Natural killer cell (primary cell): ENCODE results near the gene ARHGAP32. TPM values are rescaled to one million over a fixed set of nuclear protein-coding genes. Genes with fewer than 3 reads are reported as not detected.

Experiments
- ATAC-seq, 3 donors: fragments of 150-1000 bp in 2 of 3; fragments of 200-7000 bp in 1 of 3; cut with Tn5 transposase; 1 replicate in 1 of 3; 2 replicates in 2 of 3; pipeline ENCODE4 v1.10.0; 2021; ENCODE audit warnings: mild to moderate bottlenecking in 2 of 3, moderate library complexity in 2 of 3
- DNase-seq, 2 donors: peaks; one replicate each; pipeline versions ENCODE4 v3.0.0 to v3.0.0-alpha.2; 2013 to 2021; ENCODE audit warnings: mixed read lengths in 1 of 2
- H3K27ac ChIP-seq: one replicate; pipeline ENCODE4 v1.5.1; 2013; ENCODE audit warnings: mild to moderate bottlenecking, low read length
- H3K27me3 ChIP-seq: one replicate; pipeline ENCODE4 v1.6.1; 2013; ENCODE audit warnings: low read length; ENCODE audit not compliant: control insufficient read depth, insufficient read depth
- H3K36me3 ChIP-seq: one replicate; pipeline ENCODE4 v1.6.1; 2013; ENCODE audit warnings: low read length; ENCODE audit not compliant: control insufficient read depth, insufficient read depth
- H3K4me1 ChIP-seq: one replicate; pipeline ENCODE4 v1.6.1; 2013; ENCODE audit warnings: low read length; ENCODE audit not compliant: control insufficient read depth, insufficient read depth
- H3K4me3 ChIP-seq: one replicate; pipeline ENCODE4 v1.5.1; 2013; ENCODE audit warnings: low read length
- H3K9me3 ChIP-seq: one replicate; pipeline ENCODE4 v1.6.1; 2013; ENCODE audit warnings: low read length; ENCODE audit not compliant: control insufficient read depth, insufficient read depth
- H3K27ac Mint-ChIP-seq, 2 donors: one replicate each; pipeline ENCODE4 v1.8.0; 2022; ENCODE audit warnings: mild to moderate bottlenecking in 2 of 2, mixed read lengths in 2 of 2, moderate library complexity in 1 of 2
- H3K27me3 Mint-ChIP-seq, 2 donors: one replicate each; pipeline ENCODE4 v1.8.0; 2022; ENCODE audit warnings: low read depth in 2 of 2, mixed read lengths in 2 of 2
- H3K36me3 Mint-ChIP-seq: one replicate; pipeline ENCODE4 v1.8.0; 2022; ENCODE audit warnings: mixed read lengths
- H3K4me1 Mint-ChIP-seq, 2 donors: one replicate each; pipeline ENCODE4 v1.8.0; 2022; ENCODE audit warnings: mixed read lengths in 2 of 2
- H3K4me3 Mint-ChIP-seq: one replicate; pipeline ENCODE4 v1.8.0; 2022; ENCODE audit warnings: mild to moderate bottlenecking, moderate library complexity, mixed read lengths
- H3K9me3 Mint-ChIP-seq, 2 donors: one replicate each; pipeline ENCODE4 v1.8.0; 2022; ENCODE audit warnings: mixed read lengths in 2 of 2
- WGBS: methylation state at CpG from one replicate; pipeline ENCODE4 v1.1.7; 2013; ENCODE audit warnings: missing lambda C conversion rate; ENCODE audit not compliant: insufficient coverage; 5-methylcytosine and 5-hydroxymethylcytosine counted together
- intact Hi-C: fragments of 100-400 bp; cut with micrococcal nuclease; formaldehyde crosslinking; loops from one replicate; pipeline ENCODE4 v1.14.2; 2022
- total RNA-seq, 4 donors: library from RNA; stranded (reverse); fragments of 120-200 nt in 1 of 4; gene quantifications; one replicate each; pipeline versions ENCODE4 v1.2.3 to v1.2.4, GENCODE V29; 2013 to 2022
- TF ChIP-seq, protein P1 (sequence below): fragments of 200-600 bp; IDR thresholded peaks from one replicate; pipeline ENCODE4 v1.8.0; 2022; ENCODE audit warnings: antibody characterized with exemption

Gene ARHGAP32
- total RNA-seq, 3 donors from 2014 or later (not counting 1 experiment from before 2014, with no cell fraction given): 2.5 to 4.6 (median 2.7) TPM

DNA sequence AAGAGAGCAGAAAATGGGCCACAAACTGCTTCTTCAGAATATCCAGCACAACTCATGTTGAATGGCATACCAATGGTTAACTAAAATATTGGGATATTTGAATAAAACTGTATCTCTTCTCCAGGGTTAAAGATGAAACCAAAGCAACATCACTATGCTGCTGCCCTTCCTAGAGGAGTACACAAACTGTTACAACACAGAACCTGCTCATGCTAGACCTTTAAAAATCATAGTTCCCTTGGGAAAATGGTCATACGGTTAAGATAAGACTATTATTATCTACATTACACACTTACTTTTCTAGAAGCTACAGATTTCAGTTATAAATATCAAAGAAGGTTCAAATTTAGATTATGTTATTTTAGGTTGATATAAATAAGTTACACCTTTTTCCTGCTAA lies 170.8 kb downstream of the ARHGAP32 start:
- H3K9me3 ChIP-seq: no peaks in the 10 kb centered on the region
- no peak overlapping the region for H3K27ac ChIP-seq
- no peaks in the 10 kb centered on the region for H3K9me3 Mint-ChIP-seq
- peaks cover 0 to 6% of the 10 kb centered on the region in 2 donors for H3K4me1 Mint-ChIP-seq
- no peaks in the 10 kb centered on the region for H3K36me3 ChIP-seq
- no peak for ATAC-seq
- TF ChIP-seq, protein P1, sequence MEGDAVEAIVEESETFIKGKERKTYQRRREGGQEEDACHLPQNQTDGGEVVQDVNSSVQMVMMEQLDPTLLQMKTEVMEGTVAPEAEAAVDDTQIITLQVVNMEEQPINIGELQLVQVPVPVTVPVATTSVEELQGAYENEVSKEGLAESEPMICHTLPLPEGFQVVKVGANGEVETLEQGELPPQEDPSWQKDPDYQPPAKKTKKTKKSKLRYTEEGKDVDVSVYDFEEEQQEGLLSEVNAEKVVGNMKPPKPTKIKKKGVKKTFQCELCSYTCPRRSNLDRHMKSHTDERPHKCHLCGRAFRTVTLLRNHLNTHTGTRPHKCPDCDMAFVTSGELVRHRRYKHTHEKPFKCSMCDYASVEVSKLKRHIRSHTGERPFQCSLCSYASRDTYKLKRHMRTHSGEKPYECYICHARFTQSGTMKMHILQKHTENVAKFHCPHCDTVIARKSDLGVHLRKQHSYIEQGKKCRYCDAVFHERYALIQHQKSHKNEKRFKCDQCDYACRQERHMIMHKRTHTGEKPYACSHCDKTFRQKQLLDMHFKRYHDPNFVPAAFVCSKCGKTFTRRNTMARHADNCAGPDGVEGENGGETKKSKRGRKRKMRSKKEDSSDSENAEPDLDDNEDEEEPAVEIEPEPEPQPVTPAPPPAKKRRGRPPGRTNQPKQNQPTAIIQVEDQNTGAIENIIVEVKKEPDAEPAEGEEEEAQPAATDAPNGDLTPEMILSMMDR: no peak
- DNase-seq: no peak
- H3K27ac Mint-ChIP-seq: no peak overlapping the region
- peaks cover 3% of the 10 kb centered on the region for H3K4me1 ChIP-seq
- H3K4me3 ChIP-seq: no peak overlapping the region
- WGBS: no CpG with 5 or more reads among the region's 1 CpG
- H3K27me3 ChIP-seq: peaks cover 2% of the 10 kb centered on the region
- intact Hi-C loops: no loop called here
- no peak overlapping the region for H3K4me3 Mint-ChIP-seq
- no peaks in the 10 kb centered on the region for H3K27me3 Mint-ChIP-seq
- H3K36me3 Mint-ChIP-seq: no peaks in the 10 kb centered on the region

DNA sequence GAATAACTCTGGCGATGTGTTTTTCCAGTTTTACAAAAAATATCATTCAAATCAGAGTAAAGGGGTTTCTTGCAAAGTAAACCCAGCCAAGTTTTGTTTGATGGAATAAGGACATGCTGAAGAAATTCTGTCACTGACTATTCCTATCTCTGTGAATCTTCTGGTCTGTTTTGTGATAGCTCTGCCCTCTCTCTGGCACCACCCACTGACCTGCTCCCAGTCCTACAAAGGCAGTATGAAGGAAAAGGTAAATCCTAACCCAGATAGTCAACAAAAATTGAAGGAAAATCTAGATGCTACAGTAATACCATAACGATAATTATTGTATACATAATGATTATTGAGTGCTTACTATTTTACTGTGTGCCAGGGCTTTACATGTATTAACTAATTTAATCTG lies 173.1 kb downstream of the ARHGAP32 start:
- Histone ChIP-seq H3K36me3 (no peaks in the 10 kb centered on the region), H3K27me3 (peaks cover 2% of the 10 kb centered on the region), H3K4me3 (no peak overlapping the region), H3K9me3 (no peaks in the 10 kb centered on the region), H3K4me1 (peaks cover 2% of the 10 kb centered on the region), H3K27ac (no peak overlapping the region)
- TF ChIP-seq, protein P1: no peak
- Mint-ChIP-seq H3K9me3 (no peaks in the 10 kb centered on the region), H3K4me3 (no peak overlapping the region), H3K4me1 (peaks cover 0 to 6% of the 10 kb centered on the region in 2 donors), H3K27ac (no peak overlapping the region), H3K36me3 (no peaks in the 10 kb centered on the region), H3K27me3 (no peaks in the 10 kb centered on the region)
- no peak for ATAC-seq
- intact Hi-C loops: no loop called here
- WGBS: no CpG with 5 or more reads among the region's 2 CpGs
- no peak for DNase-seq

DNA sequence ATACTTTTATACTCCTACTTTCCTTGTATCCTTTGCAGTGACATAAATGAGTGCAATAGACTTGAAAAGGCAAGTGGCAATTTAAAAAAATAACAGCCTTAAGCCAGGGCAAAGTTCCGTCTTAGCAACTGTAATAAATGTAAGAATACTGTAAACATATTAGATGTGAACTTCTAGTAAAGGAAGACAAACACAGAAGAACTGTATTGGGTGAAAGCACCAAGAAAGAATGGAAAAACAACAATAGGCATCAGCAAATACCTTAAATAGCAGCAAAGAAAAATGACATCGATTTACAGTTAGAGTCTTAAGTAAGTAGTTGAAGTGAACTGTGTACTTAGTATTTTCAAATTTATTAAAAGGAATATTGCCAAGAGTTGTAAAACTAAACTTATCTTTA lies 174.0 kb downstream of the ARHGAP32 start:
- peaks cover under 1% of the 10 kb centered on the region for H3K27me3 ChIP-seq
- no peaks in the 10 kb centered on the region for H3K9me3 ChIP-seq
- no CpG with 5 or more reads among the region's 2 CpGs for WGBS
- H3K4me3 ChIP-seq: no peak overlapping the region
- TF ChIP-seq, protein P1: no peak
- H3K36me3 Mint-ChIP-seq: no peaks in the 10 kb centered on the region
- H3K9me3 Mint-ChIP-seq: no peaks in the 10 kb centered on the region
- no peak overlapping the region for H3K27ac Mint-ChIP-seq
- no peak for ATAC-seq
- no peaks in the 10 kb centered on the region for H3K4me1 ChIP-seq
- H3K27ac ChIP-seq: no peak overlapping the region
- DNase-seq: no peak
- no peaks in the 10 kb centered on the region for H3K27me3 Mint-ChIP-seq
- H3K36me3 ChIP-seq: no peaks in the 10 kb centered on the region
- peaks cover 0 to 6% of the 10 kb centered on the region in 2 donors for H3K4me1 Mint-ChIP-seq
- intact Hi-C loops: no loop called here
- no peak overlapping the region for H3K4me3 Mint-ChIP-seq

DNA sequence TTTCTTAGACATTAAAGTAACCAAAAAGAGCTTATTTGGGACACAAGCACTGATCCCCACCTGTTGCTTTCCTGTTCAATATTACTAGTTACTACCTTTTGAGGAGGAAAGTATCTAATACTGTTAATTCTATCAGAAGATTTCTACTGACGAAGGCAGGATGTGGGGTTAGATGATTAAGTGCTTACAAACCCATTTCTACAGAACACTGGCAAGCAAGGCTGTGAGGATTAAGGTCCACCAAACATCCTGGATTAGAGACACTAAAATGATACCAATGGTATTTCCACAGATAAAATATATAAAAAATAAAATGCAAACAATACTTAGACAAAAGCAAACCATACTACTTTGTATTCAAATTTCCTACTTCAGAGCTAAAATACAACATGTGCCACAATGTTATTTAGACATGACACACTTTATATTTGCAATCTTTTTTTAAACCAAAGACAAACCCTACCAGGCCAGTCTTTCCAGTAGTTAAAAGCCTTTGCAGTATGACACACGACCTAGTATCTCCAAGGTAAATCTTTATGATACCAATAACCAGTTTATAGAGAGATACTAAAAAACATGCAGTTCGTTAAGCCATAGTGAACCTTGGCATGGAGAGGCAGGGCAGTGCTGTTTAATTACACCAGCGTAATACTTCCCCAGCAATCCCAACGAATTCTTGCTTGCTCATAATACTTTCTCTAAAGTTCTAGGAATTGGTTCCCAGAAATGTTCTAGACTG lies 178.2 kb downstream of the ARHGAP32 start:
- no peaks in the 10 kb centered on the region for H3K27me3 Mint-ChIP-seq
- 81% methylated on average over 4 of the region's 5 CpGs for WGBS
- no peak overlapping the region for H3K4me3 Mint-ChIP-seq
- no peaks in the 10 kb centered on the region for H3K27me3 ChIP-seq
- no peaks in the 10 kb centered on the region for H3K9me3 ChIP-seq
- no peak overlapping the region for H3K27ac Mint-ChIP-seq
- H3K27ac ChIP-seq: no peak overlapping the region
- no peaks in the 10 kb centered on the region for H3K36me3 Mint-ChIP-seq
- ATAC-seq: no peak
- H3K9me3 Mint-ChIP-seq: no peaks in the 10 kb centered on the region
- DNase-seq: no peak
- intact Hi-C loops: no loop called here
- no peaks in the 10 kb centered on the region for H3K36me3 ChIP-seq
- no peaks in the 10 kb centered on the region for H3K4me1 ChIP-seq
- H3K4me3 ChIP-seq: no peak overlapping the region
- no peaks in the 10 kb centered on the region for H3K4me1 Mint-ChIP-seq
- TF ChIP-seq, protein P1: no peak
